ENCODE results near the gene FAM98A. TPM values are rescaled to one million over a fixed set of nuclear protein-coding genes. Genes with fewer than 3 reads are reported as not detected.

Gene FAM98A
- total and polyA plus RNA-seq, 10 of the 15 experiments (the other 5 are each of a cell fraction or from before 2014, with no cell fraction given), result 29.7 to 231 (median 80.2) TPM

DNA sequence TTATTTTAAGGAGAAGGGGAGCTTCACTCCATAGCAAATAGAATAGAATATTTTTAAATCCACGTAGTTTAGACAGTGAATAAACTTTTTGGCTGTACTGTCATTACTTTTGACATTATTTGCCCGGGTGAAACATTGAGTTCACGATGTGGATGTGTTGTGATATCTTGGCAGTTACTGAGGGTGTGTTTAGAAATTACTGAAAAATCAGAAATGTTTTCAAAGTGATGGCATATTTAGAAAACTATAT is 769 bp upstream of the FAM98A start:
- Histone ChIP-seq H3K4me3 (peak overlapping the region; percentile 57), H3K9ac (ENCODE audit: control insufficient read depth, insufficient read depth, low read length) (peak overlapping the region; percentile 87; the same call in 1 of the 2 replicates), H3K79me2 (ENCODE audit: control insufficient read depth, insufficient read depth, low read length) (peaks cover 42% of the 10 kb centered on the region), H3K27ac (ENCODE audit: control insufficient read depth, insufficient read depth) (no peak overlapping the region; the same call in 1 of the 2 replicates), H2AFZ (ENCODE audit: control insufficient read depth, low read depth, low read length) (peak overlapping the region; percentile 85), H3K36me3 (ENCODE audit: control insufficient read depth in 2 of 2, insufficient read depth in 2 of 2, low read length in 1 of 2) (0 out of 4 replicates have a peak, but pooled peaks cover 0 to under 1% of the 10 kb centered on the region in 2 experiments), H3K27me3 (replicated peaks in 1 of 2; ENCODE audit: control insufficient read depth in 2 of 2, insufficient read depth in 2 of 2, low read length in 1 of 2) (no peaks in the 10 kb centered on the region), H3K4me1 (ENCODE audit: control insufficient read depth, insufficient read depth, low read length) (no peaks in the 10 kb centered on the region), H3K4me2 (ENCODE audit: control insufficient read depth, insufficient read depth) (peak overlapping the region; percentile 49), H4K20me1 (ENCODE audit: control insufficient read depth, insufficient read depth) (no peaks in the 10 kb centered on the region), H3K9me3 (replicated peaks; ENCODE audit: control insufficient read depth, insufficient read depth, low read length) (no peaks in the 10 kb centered on the region)
- ATAC-seq (no peak), FAIRE-seq (no peak), DNase-seq (ENCODE audit: low read depth, low spot score) (no peak)
- in situ Hi-C loops (cut with MboI), result loop anchor here (25.0 kb wide), 1 partner anchor 838 kb away; no protein-coding TSS in a partner anchor
- 34% methylated on average over 3 of the region's 3 CpGs for WGBS (ENCODE audit: insufficient coverage, insufficient replicate concordance, low lambda C conversion rate, missing lambda C conversion rate)
- CTCF ChIA-PET, result interaction anchor here (1.2 to 2.8 kb wide), 7 partner anchors 8 to 123 kb away, joined by 3 to 34 read pairs (median 5); partner anchors contain the start of gene RASGRP3
- RAD21 ChIA-PET (ENCODE audit: unreplicated experiment), result interaction anchor here (0.8 to 2.8 kb wide), 9 partner anchors 17 to 124 kb away, joined by 3 to 26 read pairs (median 6); no protein-coding TSS in a partner anchor
- intact Hi-C loops (cut with micrococcal nuclease; ENCODE audit: unreplicated experiment), result loop anchor here (5.0 kb wide), 1 partner anchor 123 kb away; the partner anchor contains the start of gene RASGRP3
- TF ChIP-seq ZNF687 (IDR thresholded peaks at IDR 0.05) (no peak), ZNF24 (IDR thresholded peaks at IDR 0.05) (no peak), GABPA (IDR thresholded peaks at IDR 0.05; ENCODE audit: low read depth) (no peak), ZNF217 (IDR thresholded peaks at IDR 0.05) (no peak), EED (IDR thresholded peaks at IDR 0.05; ENCODE audit: low read depth) (no peak), RCOR1 (conservative IDR thresholded peaks at IDR 0.05; ENCODE audit: low read depth, low read length) (no peak), RAD51 (IDR thresholded peaks at IDR 0.05) (no peak), ZNF622 (IDR thresholded peaks at IDR 0.05) (no peak), POLR2AphosphoS2 (IDR thresholded peaks at IDR 0.05; ENCODE audit: low read depth, low read length) (no peak), MEF2A (IDR thresholded peaks at IDR 0.05; ENCODE audit: insufficient read depth, low read depth, low read length) (no peak), NFYA (IDR thresholded peaks at IDR 0.05; ENCODE audit: borderline replicate concordance, low read depth, low read length) (no peak)
- TF ChIP-seq, protein P1, sequence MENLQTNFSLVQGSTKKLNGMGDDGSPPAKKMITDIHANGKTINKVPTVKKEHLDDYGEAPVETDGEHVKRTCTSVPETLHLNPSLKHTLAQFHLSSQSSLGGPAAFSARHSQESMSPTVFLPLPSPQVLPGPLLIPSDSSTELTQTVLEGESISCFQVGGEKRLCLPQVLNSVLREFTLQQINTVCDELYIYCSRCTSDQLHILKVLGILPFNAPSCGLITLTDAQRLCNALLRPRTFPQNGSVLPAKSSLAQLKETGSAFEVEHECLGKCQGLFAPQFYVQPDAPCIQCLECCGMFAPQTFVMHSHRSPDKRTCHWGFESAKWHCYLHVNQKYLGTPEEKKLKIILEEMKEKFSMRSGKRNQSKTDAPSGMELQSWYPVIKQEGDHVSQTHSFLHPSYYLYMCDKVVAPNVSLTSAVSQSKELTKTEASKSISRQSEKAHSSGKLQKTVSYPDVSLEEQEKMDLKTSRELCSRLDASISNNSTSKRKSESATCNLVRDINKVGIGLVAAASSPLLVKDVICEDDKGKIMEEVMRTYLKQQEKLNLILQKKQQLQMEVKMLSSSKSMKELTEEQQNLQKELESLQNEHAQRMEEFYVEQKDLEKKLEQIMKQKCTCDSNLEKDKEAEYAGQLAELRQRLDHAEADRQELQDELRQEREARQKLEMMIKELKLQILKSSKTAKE (IDR thresholded peaks at IDR 0.05; ENCODE audit: low read depth, poor library complexity, severe bottlenecking), result no peak
- POLR2A ChIA-PET, result interaction anchor here (1.5 to 2.2 kb wide), 2 partner anchors 17 to 123 kb away, joined by 8 to 22 read pairs; partner anchors contain the start of gene RASGRP3
- SMC1A ChIA-PET (ENCODE audit: uncharacterized antibody, unreplicated experiment), result interaction anchor here (1.1 to 2.4 kb wide), 11 partner anchors 9 to 474 kb away, joined by 3 to 24 read pairs (median 3); partner anchors contain the start of gene RASGRP3
- no TSS peak for BruUV-seq (replicated peaks)
